HEK293 (cell line): Measurements from ENCODE around the gene RNU1-3.

Experiments
- HOXC10 ChIP-seq: sonication (generic); formaldehyde crosslinking; IDR thresholded peaks from 2 replicates; pipeline ENCODE4 v1.8.1; 2023; ENCODE audit warnings: mild to moderate bottlenecking, missing genetic modification reagents
- TCF7L2 ChIP-seq: IDR thresholded peaks from 2 replicates; pipeline ENCODE4 v1.6.1; 2011; ENCODE audit warnings: low read depth, mild to moderate bottlenecking, inconsistent platforms, low read length, moderate library complexity, borderline replicate concordance
- YY1 ChIP-seq: fragments of 450-650 bp; formaldehyde crosslinking; IDR thresholded peaks from 2 replicates; pipeline ENCODE4 v1.5.1; 2018; ENCODE audit warnings: missing biosample characterization, missing genetic modification characterization
- ZNF121 ChIP-seq: fragments of 450-650 bp; formaldehyde crosslinking; IDR thresholded peaks from 2 replicates; pipeline ENCODE4 v1.5.1; 2016; ENCODE audit warnings: missing biosample characterization, missing genetic modification characterization
- ZNF324 ChIP-seq: fragments of 450-650 bp; formaldehyde crosslinking; IDR thresholded peaks from 2 replicates; pipeline ENCODE4 v1.5.1; 2016; ENCODE audit warnings: missing biosample characterization, missing genetic modification characterization
- ZNF529 ChIP-seq: fragments of 450-650 bp; formaldehyde crosslinking; IDR thresholded peaks from 2 replicates; pipeline ENCODE4 v1.5.1; 2017; ENCODE audit warnings: missing genetic modification characterization, missing biosample characterization; ENCODE audit not compliant: insufficient replicate concordance
- ZNF777 ChIP-seq: fragments of 450-650 bp; formaldehyde crosslinking; IDR thresholded peaks from 2 replicates; pipeline ENCODE4 v1.5.1; 2017; ENCODE audit warnings: missing biosample characterization, missing genetic modification characterization, borderline replicate concordance
- ZSCAN16 ChIP-seq: fragments of 450-650 bp; formaldehyde crosslinking; IDR thresholded peaks from 2 replicates; pipeline ENCODE4 v1.5.1; 2016; ENCODE audit warnings: missing biosample characterization, missing genetic modification characterization
- ZSCAN30 ChIP-seq: fragments of 450-650 bp; IDR thresholded peaks from 2 replicates; pipeline ENCODE4 v1.5.1; 2018; ENCODE audit warnings: missing biosample characterization, mild to moderate bottlenecking, missing genetic modification characterization, moderate library complexity
- TF ChIP-seq, protein P1 (sequence below): fragments of 450-650 bp; formaldehyde crosslinking; IDR thresholded peaks from 2 replicates; pipeline ENCODE4 v1.5.1; 2016; ENCODE audit warnings: missing biosample characterization, missing genetic modification characterization
- TF ChIP-seq, protein P2 (sequence below): fragments of 450-650 bp; formaldehyde crosslinking; optimal IDR thresholded peaks from 2 replicates; pipeline ENCODE3; 2016; ENCODE audit warnings: missing biosample characterization, mild to moderate bottlenecking, missing genetic modification characterization
- TF ChIP-seq, protein P3 (sequence below): fragments of 450-650 bp; formaldehyde crosslinking; IDR thresholded peaks from 2 replicates; pipeline ENCODE4 v1.5.1; 2016; ENCODE audit warnings: missing biosample characterization, missing genetic modification characterization

DNA sequence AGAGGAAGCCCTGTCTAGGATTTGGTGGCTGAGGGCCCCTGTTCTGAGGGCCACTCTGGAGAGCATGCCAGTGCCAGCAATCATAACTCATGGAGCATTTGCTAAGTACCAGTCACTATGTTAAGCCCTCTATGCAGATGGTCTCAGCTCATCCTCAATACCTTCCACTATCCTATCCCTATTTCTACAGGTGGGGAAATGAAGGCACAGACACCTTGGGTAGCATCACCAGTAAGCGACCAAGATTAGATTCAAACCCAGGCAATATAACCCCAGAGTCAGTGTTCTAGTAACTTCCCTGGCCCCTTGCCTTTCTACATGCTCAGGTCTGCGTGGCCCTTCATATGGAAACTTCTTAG is 45.5 kb downstream of the RNU1-3 start:
- TF ChIP-seq YY1 (tag by site-specific recombination) (no peak), ZNF529 (tag by site-specific recombination) (no peak), ZNF121 (tag by site-specific recombination) (no peak), HOXC10 (CRISPR knock-in tag) (no peak), TCF7L2 (no peak), ZSCAN30 (tag by site-specific recombination) (no peak), ZSCAN16 (tag by site-specific recombination) (no peak), ZNF777 (no peak), ZNF324 (no peak)
- TF ChIP-seq, protein P1, sequence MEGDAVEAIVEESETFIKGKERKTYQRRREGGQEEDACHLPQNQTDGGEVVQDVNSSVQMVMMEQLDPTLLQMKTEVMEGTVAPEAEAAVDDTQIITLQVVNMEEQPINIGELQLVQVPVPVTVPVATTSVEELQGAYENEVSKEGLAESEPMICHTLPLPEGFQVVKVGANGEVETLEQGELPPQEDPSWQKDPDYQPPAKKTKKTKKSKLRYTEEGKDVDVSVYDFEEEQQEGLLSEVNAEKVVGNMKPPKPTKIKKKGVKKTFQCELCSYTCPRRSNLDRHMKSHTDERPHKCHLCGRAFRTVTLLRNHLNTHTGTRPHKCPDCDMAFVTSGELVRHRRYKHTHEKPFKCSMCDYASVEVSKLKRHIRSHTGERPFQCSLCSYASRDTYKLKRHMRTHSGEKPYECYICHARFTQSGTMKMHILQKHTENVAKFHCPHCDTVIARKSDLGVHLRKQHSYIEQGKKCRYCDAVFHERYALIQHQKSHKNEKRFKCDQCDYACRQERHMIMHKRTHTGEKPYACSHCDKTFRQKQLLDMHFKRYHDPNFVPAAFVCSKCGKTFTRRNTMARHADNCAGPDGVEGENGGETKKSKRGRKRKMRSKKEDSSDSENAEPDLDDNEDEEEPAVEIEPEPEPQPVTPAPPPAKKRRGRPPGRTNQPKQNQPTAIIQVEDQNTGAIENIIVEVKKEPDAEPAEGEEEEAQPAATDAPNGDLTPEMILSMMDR (tag by site-specific recombination) = no peak
- TF ChIP-seq, protein P2, sequence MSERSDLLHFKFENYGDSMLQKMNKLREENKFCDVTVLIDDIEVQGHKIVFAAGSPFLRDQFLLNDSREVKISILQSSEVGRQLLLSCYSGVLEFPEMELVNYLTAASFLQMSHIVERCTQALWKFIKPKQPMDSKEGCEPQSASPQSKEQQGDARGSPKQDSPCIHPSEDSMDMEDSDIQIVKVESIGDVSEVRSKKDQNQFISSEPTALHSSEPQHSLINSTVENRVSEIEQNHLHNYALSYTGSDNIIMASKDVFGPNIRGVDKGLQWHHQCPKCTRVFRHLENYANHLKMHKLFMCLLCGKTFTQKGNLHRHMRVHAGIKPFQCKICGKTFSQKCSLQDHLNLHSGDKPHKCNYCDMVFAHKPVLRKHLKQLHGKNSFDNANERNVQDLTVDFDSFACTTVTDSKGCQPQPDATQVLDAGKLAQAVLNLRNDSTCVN (tag by site-specific recombination) = no peak
- TF ChIP-seq, protein P3, sequence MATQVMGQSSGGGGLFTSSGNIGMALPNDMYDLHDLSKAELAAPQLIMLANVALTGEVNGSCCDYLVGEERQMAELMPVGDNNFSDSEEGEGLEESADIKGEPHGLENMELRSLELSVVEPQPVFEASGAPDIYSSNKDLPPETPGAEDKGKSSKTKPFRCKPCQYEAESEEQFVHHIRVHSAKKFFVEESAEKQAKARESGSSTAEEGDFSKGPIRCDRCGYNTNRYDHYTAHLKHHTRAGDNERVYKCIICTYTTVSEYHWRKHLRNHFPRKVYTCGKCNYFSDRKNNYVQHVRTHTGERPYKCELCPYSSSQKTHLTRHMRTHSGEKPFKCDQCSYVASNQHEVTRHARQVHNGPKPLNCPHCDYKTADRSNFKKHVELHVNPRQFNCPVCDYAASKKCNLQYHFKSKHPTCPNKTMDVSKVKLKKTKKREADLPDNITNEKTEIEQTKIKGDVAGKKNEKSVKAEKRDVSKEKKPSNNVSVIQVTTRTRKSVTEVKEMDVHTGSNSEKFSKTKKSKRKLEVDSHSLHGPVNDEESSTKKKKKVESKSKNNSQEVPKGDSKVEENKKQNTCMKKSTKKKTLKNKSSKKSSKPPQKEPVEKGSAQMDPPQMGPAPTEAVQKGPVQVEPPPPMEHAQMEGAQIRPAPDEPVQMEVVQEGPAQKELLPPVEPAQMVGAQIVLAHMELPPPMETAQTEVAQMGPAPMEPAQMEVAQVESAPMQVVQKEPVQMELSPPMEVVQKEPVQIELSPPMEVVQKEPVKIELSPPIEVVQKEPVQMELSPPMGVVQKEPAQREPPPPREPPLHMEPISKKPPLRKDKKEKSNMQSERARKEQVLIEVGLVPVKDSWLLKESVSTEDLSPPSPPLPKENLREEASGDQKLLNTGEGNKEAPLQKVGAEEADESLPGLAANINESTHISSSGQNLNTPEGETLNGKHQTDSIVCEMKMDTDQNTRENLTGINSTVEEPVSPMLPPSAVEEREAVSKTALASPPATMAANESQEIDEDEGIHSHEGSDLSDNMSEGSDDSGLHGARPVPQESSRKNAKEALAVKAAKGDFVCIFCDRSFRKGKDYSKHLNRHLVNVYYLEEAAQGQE (tag by site-specific recombination) = no peak
